IMR-90 (cell line): ENCODE results near the gene STAP1. TPM values are rescaled to one million over a fixed set of nuclear protein-coding genes. Genes with fewer than 3 reads are reported as not detected.

Source experiments
- ATAC-seq: fragments of 200-7000 bp; cut with Tn5 transposase; 2 replicates; pipeline ENCODE4 v1.9.1; 2020; ENCODE audit warnings: low read depth, mild to moderate bottlenecking, moderate library complexity
- BruUV-seq: library from RNA; stranded (reverse); fragments of 400-500 nt; replicated peaks from 2 replicates; lab custom pipeline; 2021; lab: Mats Ljungman, UMichigan
- CTCF ChIA-PET: fragments of 300-600 bp; formaldehyde crosslinking; extraction: SDS; loops from one replicate; lab custom pipeline; 2021; ENCODE audit warnings: antibody characterized with exemption; lab: Yijun Ruan, JAX
- POLR2A ChIA-PET: fragments of 300-600 bp; sonication (Branson Sonifier 250); formaldehyde crosslinking; loops from one replicate; lab custom pipeline; 2022; ENCODE audit warnings: antibody characterized with exemption; ENCODE audit not compliant: unreplicated experiment; lab: Charles Lee
- DNase-seq: peaks from one replicate; pipeline ENCODE4 v3.0.0; 2013
- H2AFZ ChIP-seq: replicated peaks from 2 replicates; pipeline ENCODE3; 2013; ENCODE audit warnings: low read length, mild to moderate bottlenecking; ENCODE audit not compliant: poor library complexity
- H2AK5ac ChIP-seq: 2 replicates; pipeline ENCODE4 v1.6.1; 2013; ENCODE audit warnings: low read depth, low read length, inconsistent platforms
- H2AK9ac ChIP-seq: replicated peaks from 2 replicates; pipeline ENCODE3; 2013; ENCODE audit warnings: mild to moderate bottlenecking, low read depth, low read length, moderate library complexity; ENCODE audit not compliant: poor library complexity
- H2BK120ac ChIP-seq: 2 replicates; pipeline ENCODE4 v1.6.1; 2013; ENCODE audit warnings: low read depth, low read length, inconsistent platforms
- H2BK15ac ChIP-seq: 3 replicates; pipeline ENCODE4 v1.6.1; 2013; ENCODE audit warnings: low read depth, low read length, inconsistent platforms
- H2BK20ac ChIP-seq: 2 replicates; pipeline ENCODE4 v1.6.1; 2013; ENCODE audit warnings: low read depth, mild to moderate bottlenecking, inconsistent platforms, low read length, moderate library complexity
- H2BK5ac ChIP-seq: 2 replicates; pipeline ENCODE4 v1.6.1; 2013; ENCODE audit warnings: mild to moderate bottlenecking, low read depth, low read length, inconsistent platforms; ENCODE audit not compliant: poor library complexity, severe bottlenecking
- H3K14ac ChIP-seq: replicated peaks from 2 replicates; pipeline ENCODE4 v1.6.1; 2013; ENCODE audit warnings: low read depth, low read length, inconsistent platforms
- H3K18ac ChIP-seq: 2 replicates; pipeline ENCODE4 v1.6.1; 2013; ENCODE audit warnings: low read depth, low read length, control low read depth
- H3K23ac ChIP-seq: 2 replicates; pipeline ENCODE4 v1.6.1; 2013; ENCODE audit warnings: low read depth, low read length, inconsistent platforms
- H3K27ac ChIP-seq: 2 replicates; pipeline ENCODE4 v1.5.1; 2013; ENCODE audit warnings: mild to moderate bottlenecking, control low read depth, low read length; ENCODE audit not compliant: insufficient read depth
- H3K27me3 ChIP-seq: 2 replicates; pipeline ENCODE4 v1.6.1; 2013; ENCODE audit warnings: low read length; ENCODE audit not compliant: control insufficient read depth, insufficient read depth
- H3K36me3 ChIP-seq: 2 replicates; pipeline ENCODE4 v1.6.1; 2013; ENCODE audit warnings: low read length, mixed read lengths; ENCODE audit not compliant: control insufficient read depth, insufficient read depth
- H3K4ac ChIP-seq: 2 replicates; pipeline ENCODE4 v1.6.1; 2013; ENCODE audit warnings: low read depth, low read length, inconsistent platforms
- H3K4me1 ChIP-seq: 2 replicates; pipeline ENCODE4 v1.6.1; 2013; ENCODE audit warnings: low read length, mixed read lengths; ENCODE audit not compliant: control insufficient read depth, insufficient read depth
- H3K4me2 ChIP-seq: 2 replicates; pipeline ENCODE4 v1.6.1; 2013; ENCODE audit warnings: low read depth, mild to moderate bottlenecking, control low read depth, low read length, moderate library complexity
- H3K4me3 ChIP-seq: 2 replicates; pipeline ENCODE4 v1.5.1; 2013; ENCODE audit warnings: low read depth, mild to moderate bottlenecking, control low read depth, low read length, moderate library complexity; ENCODE audit not compliant: insufficient read depth
- H3K56ac ChIP-seq: 2 replicates; pipeline ENCODE4 v1.6.1; 2013; ENCODE audit warnings: low read length, inconsistent platforms; ENCODE audit not compliant: insufficient read depth; ENCODE audit errors: extremely low read depth
- H3K79me1 ChIP-seq, 2 experiments: 2 replicates each; pipeline ENCODE4 v1.6.1; 2013; ENCODE audit warnings: low read length in 2 of 2, inconsistent platforms in 1 of 2, low read depth in 1 of 2
- H3K9ac ChIP-seq: 2 replicates; pipeline ENCODE4 v1.6.1; 2013; ENCODE audit warnings: low read depth, low read length, control low read depth
- H3K9me1 ChIP-seq: 2 replicates; pipeline ENCODE4 v1.6.1; 2013; ENCODE audit warnings: low read length, inconsistent platforms; ENCODE audit not compliant: insufficient read depth
- H3K9me3 ChIP-seq: 2 replicates; pipeline ENCODE4 v1.6.1; 2013; ENCODE audit warnings: low read length; ENCODE audit not compliant: control insufficient read depth, insufficient read depth
- H4K20me1 ChIP-seq: 2 replicates; pipeline ENCODE4 v1.6.1; 2013; ENCODE audit warnings: low read length, inconsistent platforms; ENCODE audit not compliant: insufficient read depth
- H4K5ac ChIP-seq: 2 replicates; pipeline ENCODE4 v1.6.1; 2013; ENCODE audit warnings: mild to moderate bottlenecking, low read depth, low read length, control low read depth
- H4K8ac ChIP-seq, 2 experiments: 2 replicates each; pipeline ENCODE4 v1.6.1; 2013; ENCODE audit warnings: low read depth in 2 of 2, low read length in 2 of 2, control low read depth in 1 of 2, inconsistent platforms in 1 of 2
- H4K91ac ChIP-seq: 2 replicates; pipeline ENCODE4 v1.6.1; 2013; ENCODE audit warnings: low read depth, low read length, inconsistent platforms; ENCODE audit not compliant: insufficient read depth
- BHLHE40 ChIP-seq: fragments of 150-350 bp; IDR thresholded peaks from 2 replicates; pipeline ENCODE4 v1.6.1; 2016; ENCODE audit warnings: mild to moderate bottlenecking, low read depth, low read length
- CEBPB ChIP-seq: IDR thresholded peaks from 2 replicates; pipeline ENCODE4 v1.6.1; 2012; ENCODE audit warnings: low read depth, low read length, improper control_type of control experiment
- CHD1 ChIP-seq: IDR thresholded peaks from 2 replicates; pipeline ENCODE4 v1.6.1; 2012; ENCODE audit warnings: low read depth, low read length, improper control_type of control experiment
- MAFK ChIP-seq: IDR thresholded peaks from 2 replicates; pipeline ENCODE4 v1.6.1; 2012; ENCODE audit warnings: low read depth, low read length, improper control_type of control experiment
- MAZ ChIP-seq: IDR thresholded peaks from 2 replicates; pipeline ENCODE4 v1.6.1; 2012; ENCODE audit warnings: low read depth, mild to moderate bottlenecking, low read length, improper control_type of control experiment, moderate library complexity, borderline replicate concordance
- MXI1 ChIP-seq: IDR thresholded peaks from 2 replicates; pipeline ENCODE4 v1.6.1; 2012; ENCODE audit warnings: low read depth, mild to moderate bottlenecking, low read length, moderate library complexity, borderline replicate concordance
- NFE2L2 ChIP-seq: fragments of 150-350 bp; IDR thresholded peaks from 2 replicates; pipeline ENCODE4 v1.6.1; 2016; ENCODE audit warnings: low read depth, mild to moderate bottlenecking, low read length
- POLR2A ChIP-seq: IDR thresholded peaks from 2 replicates; pipeline ENCODE4 v1.6.1; 2012; ENCODE audit warnings: mild to moderate bottlenecking, low read depth, low read length
- RCOR1 ChIP-seq: IDR thresholded peaks from 2 replicates; pipeline ENCODE4 v1.6.1; 2012; ENCODE audit warnings: mild to moderate bottlenecking, low read length, improper control_type of control experiment; ENCODE audit not compliant: insufficient replicate concordance
- SMC3 ChIP-seq: fragments of 150-350 bp; IDR thresholded peaks from 2 replicates; pipeline ENCODE4 v1.6.1; 2016; ENCODE audit warnings: low read depth, mild to moderate bottlenecking, antibody characterized with exemption, low read length, moderate library complexity
- USF2 ChIP-seq: fragments of 150-350 bp; IDR thresholded peaks from 2 replicates; pipeline ENCODE4 v1.6.1; 2017; ENCODE audit warnings: mild to moderate bottlenecking, antibody characterized with exemption, low read length, low read depth
- WGBS, 2 experiments: methylation state at CpG; one replicate each; pipeline versions ENCODE4 v1.1.5 to v1.1.7; 2013; ENCODE audit warnings: missing lambda C conversion rate in 2 of 2; ENCODE audit not compliant: insufficient read length in 1 of 2; ENCODE audit errors: extremely low coverage in 2 of 2; 5-methylcytosine and 5-hydroxymethylcytosine counted together
- dilution Hi-C: fragments of 300-500 bp; cut with HindIII; formaldehyde crosslinking; loops from one replicate; pipeline ENCODE4 v1.14.3; 2018; ENCODE audit warnings: low sequenced_read_pairs; ENCODE audit not compliant: unreplicated experiment
- in situ Hi-C: fragments of 300-500 bp; cut with MboI; formaldehyde crosslinking; loops from 3 replicates; pipeline ENCODE4 v1.14.3; 2019; ENCODE audit warnings: low sequenced_read_pairs, inconsistent platforms, mixed read lengths
- intact Hi-C: fragments of 100-400 bp; cut with micrococcal nuclease; formaldehyde crosslinking; loops from 2 replicates; pipeline ENCODE4 v1.10.0; 2022
- polyA plus RNA-seq, 3 experiments: library from polyadenylated mRNA; depleted of rRNA; stranded (reverse); fragments of >200 nt; gene quantifications; 2 replicates each; pipeline ENCODE4 v1.2.3, GENCODE V29; 2012; ENCODE audit warnings: low replicate concordance in 1 of 3
- total RNA-seq: library from RNA; depleted of rRNA; stranded (reverse); fragments of >200 nt; gene quantifications from 2 replicates; pipeline ENCODE4 v1.2.3, GENCODE V29; 2012

The STAP1 gene
- total and polyA plus RNA-seq, 2 of the 4 experiments (the other 2 are of a cell fraction), result not detected

- Histone ChIP-seq H3K14ac (no peak overlapping the region), H3K9ac (no peak overlapping the region), H2BK5ac (no peak overlapping the region), H3K36me3 (peaks cover 10% of the 10 kb centered on the region), H3K23ac (no peak overlapping the region), H3K4me3 (no peak overlapping the region), H3K27ac (no peak overlapping the region), H2BK20ac (no peak overlapping the region), H2AFZ (no peak overlapping the region), H4K8ac (no peak overlapping the region), H3K56ac (no peak overlapping the region), H3K9me1 (no peaks in the 10 kb centered on the region), H3K4me2 (no peak overlapping the region), H2BK120ac (no peak overlapping the region), H2BK15ac (no peak overlapping the region), H2AK5ac (no peak overlapping the region), H4K20me1 (no peaks in the 10 kb centered on the region), H4K5ac (no peak overlapping the region), H3K27me3 (no peaks in the 10 kb centered on the region), H4K91ac (no peak overlapping the region), H3K4me1 (no peaks in the 10 kb centered on the region), H3K4ac (no peak overlapping the region), H3K18ac (no peak overlapping the region), H3K79me1 (peaks cover 0 to 5% of the 10 kb centered on the region in 2 experiments; a peak in 1 of 4 replicates), H3K9me3 (no peaks in the 10 kb centered on the region), H2AK9ac (no peak overlapping the region)
- no TSS peak for BruUV-seq
- no peak for TF ChIP-seq MXI1
- no peak for TF ChIP-seq MAZ
- TF ChIP-seq USF2, result no peak
- no peak for TF ChIP-seq POLR2A
- no peak for TF ChIP-seq NFE2L2
- TF ChIP-seq CEBPB, result no peak
- TF ChIP-seq SMC3, result no peak
- TF ChIP-seq RCOR1, result no peak
- TF ChIP-seq BHLHE40, result no peak
- TF ChIP-seq MAFK, result no peak
- no peak for TF ChIP-seq CHD1
- 100% methylated on average over 1 of the region's 3 CpGs; no CpG with 5 or more reads in 1 of the 2 experiments for WGBS, 2 experiments
- CTCF ChIA-PET, result interaction anchor here (1.0 kb wide), 1 partner anchor 11 kb away, joined by 3 read pairs; no protein-coding TSS in a partner anchor
- POLR2A ChIA-PET, result no interaction called here
- intact Hi-C loops, result no loop called here
- in situ Hi-C loops, result no loop called here
- no peak for DNase-seq
- dilution Hi-C loops, result no loop called here
- no peak for ATAC-seq
Observed at GRCh38 chr4:67512501-67512900, 46.0 kb upstream of the STAP1 start.
